IPS-NIHi11 (cell line): Measurements from ENCODE around the gene NLN.

Experiments used
- DNase-seq: peaks from one replicate; pipeline ENCODE4 v3.0.0; 2012; ENCODE audit warnings: mixed read lengths, low spot score

NLN gene

GRCh38 chr5:65873181-65873750 is 151.3 kb downstream of the NLN start:
- no peak for DNase-seq

- DNase-seq = no peak
Observed at GRCh38 chr5:65874241-65874640, 152.2 kb downstream of the NLN start.

- DNase-seq = no peak
Observed at GRCh38 chr5:65876496-65876895, 154.5 kb downstream of the NLN start.

DNA sequence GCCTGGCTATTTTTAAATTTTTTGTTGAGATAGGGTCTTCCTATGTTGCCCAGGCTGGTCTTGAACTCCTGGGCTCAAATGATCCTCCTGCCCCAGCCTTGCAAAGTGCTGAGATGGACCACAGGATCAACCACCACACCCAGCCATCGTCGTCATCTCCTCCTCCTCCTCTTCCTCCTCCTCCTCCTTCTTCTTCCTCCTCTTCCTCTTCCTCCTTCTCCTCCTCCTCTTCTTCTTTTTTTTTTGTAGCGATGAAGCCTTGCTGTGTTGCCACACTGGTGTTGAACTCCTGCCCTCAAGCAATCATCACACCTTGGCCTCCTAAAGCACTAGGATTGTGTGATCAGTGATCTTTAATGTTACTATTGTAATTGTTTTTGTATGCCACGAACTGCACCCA is 155.0 kb downstream of the NLN start:
- no peak for DNase-seq
